A549 (cell line): ENCODE measurements around the gene SLC31A2. TPM values are rescaled to one million over a fixed set of nuclear protein-coding genes. Genes with fewer than 3 reads are reported as not detected.
"Not testable (repeated sequence)": the region's sequence is repeated elsewhere in the genome, so short reads cannot be mapped to it uniquely, and the experiment has no call there.

ENCODE experiments used
- ATAC-seq, 2 experiments: fragments of 200-7000 bp in 1 of 2; fragments of >200 bp in 1 of 2; cut with Nextera tagmentation in 1 of 2; cut with Tn5 transposase in 1 of 2; 3 replicates each; pipeline versions ENCODE4 v1.8.0 to v1.9.1; 2018 to 2020; ENCODE audit warnings: mild to moderate bottlenecking in 1 of 2, moderate library complexity in 1 of 2
- CTCF ChIA-PET: fragments of 300-600 bp; sonication (Branson Sonifier 250); formaldehyde crosslinking; extraction: SDS; loops from one replicate; lab custom pipeline; 2021; ENCODE audit warnings: antibody characterized with exemption, inconsistent platforms; lab: Yijun Ruan, JAX
- POLR2A ChIA-PET: fragments of 350-600 bp; formaldehyde crosslinking; extraction: SDS; loops from one replicate; lab custom pipeline; 2021; ENCODE audit warnings: antibody characterized with exemption, inconsistent platforms; lab: Yijun Ruan, JAX
- DNase-seq, 2 experiments: peaks; one replicate each; pipeline versions ENCODE4 v3.0.0 to v3.0.0-alpha.2; 2011 to 2016; ENCODE audit warnings: low read depth in 1 of 2, low spot score in 1 of 2
- FAIRE-seq: peaks from 2 replicates; lab custom pipeline; 2011; peaks lifted over from hg19 to GRCh38; lab: Jason Lieb, UNC
- H3K27ac ChIP-seq, 2 experiments: fragments of >200 bp; sonication (Bioruptor Twin); formaldehyde crosslinking; 3 replicates each; pipeline ENCODE4 v1.5.1; 2016 to 2017
- H3K4me1 ChIP-seq: fragments of >200 bp; sonication (Bioruptor Twin); formaldehyde crosslinking; 3 replicates; pipeline ENCODE4 v1.6.1; 2016
- H3K4me2 ChIP-seq: fragments of >200 bp; sonication (Bioruptor Twin); formaldehyde crosslinking; 3 replicates; pipeline ENCODE4 v1.6.1; 2016
- H3K4me3 ChIP-seq: fragments of >200 bp; sonication (Bioruptor Twin); formaldehyde crosslinking; 3 replicates; pipeline ENCODE4 v1.5.1; 2016
- H3K9me3 ChIP-seq: fragments of >200 bp; sonication (Bioruptor Twin); formaldehyde crosslinking; 3 replicates; pipeline ENCODE4 v1.6.1; 2016
- CHD2 ChIP-seq: fragments of 150-350 bp; IDR thresholded peaks from 2 replicates; pipeline ENCODE4 v1.6.1; 2014; ENCODE audit warnings: low read length; ENCODE audit not compliant: partially characterized antibody
- EHMT2 ChIP-seq: fragments of 200-600 bp; sonication (generic); IDR thresholded peaks from 2 replicates; pipeline ENCODE4 v1.6.1; 2016; ENCODE audit warnings: antibody characterized with exemption, low read depth, mild to moderate bottlenecking, moderate library complexity
- FOXS1 ChIP-seq: fragments of 250-450 bp; sonication (Bioruptor Pico); IDR thresholded peaks from 2 replicates; pipeline ENCODE4 v1.5.0; 2020; ENCODE audit warnings: mild to moderate bottlenecking, moderate library complexity
- HEYL ChIP-seq: fragments of 250-450 bp; sonication (Bioruptor Pico); IDR thresholded peaks from 2 replicates; pipeline ENCODE4 v1.8.0; 2021; ENCODE audit warnings: mild to moderate bottlenecking, moderate library complexity
- HOXB5 ChIP-seq: fragments of 250-450 bp; sonication (Bioruptor Pico); IDR thresholded peaks from 2 replicates; pipeline ENCODE4 v1.5.0; 2020; ENCODE audit warnings: mild to moderate bottlenecking, moderate library complexity
- MYC ChIP-seq: IDR thresholded peaks from 2 replicates; pipeline ENCODE4 v1.6.1; 2012; ENCODE audit warnings: mild to moderate bottlenecking, inconsistent platforms, low read length, improper control_type of control experiment, borderline replicate concordance
- NR3C1 ChIP-seq: fragments of >200 bp; sonication (Bioruptor Twin); formaldehyde crosslinking; IDR thresholded peaks from 3 replicates; pipeline ENCODE4 v1.6.1; 2017
- POLR2AphosphoS2 ChIP-seq: conservative IDR thresholded peaks from 2 replicates; pipeline ENCODE4 v1.6.1; 2012; ENCODE audit warnings: low read length, improper control_type of control experiment, inconsistent platforms
- RAD21 ChIP-seq, 2 experiments: fragments of >200 bp in 1 of 2; sonication (Bioruptor Twin) in 1 of 2; formaldehyde crosslinking in 1 of 2; IDR thresholded peaks in 1 of 2; conservative IDR thresholded peaks in 1 of 2; 2 replicates in 1 of 2; 3 replicates in 1 of 2; pipeline ENCODE4 v1.6.1; 2012 to 2018; ENCODE audit warnings: inconsistent platforms in 1 of 2
- RNF2 ChIP-seq: fragments of 200-600 bp; sonication (generic); IDR thresholded peaks from 2 replicates; pipeline ENCODE4 v1.6.1; 2016; ENCODE audit warnings: low read depth, mild to moderate bottlenecking, antibody characterized with exemption, moderate library complexity, borderline replicate concordance
- SMC3 ChIP-seq: fragments of >200 bp; sonication (Bioruptor Twin); formaldehyde crosslinking; IDR thresholded peaks from 3 replicates; pipeline ENCODE4 v1.6.1; 2018; ENCODE audit warnings: inconsistent platforms
- ZFP36 ChIP-seq: fragments of 450-650 bp; IDR thresholded peaks from 2 replicates; pipeline ENCODE4 v1.6.1; 2014; ENCODE audit warnings: borderline replicate concordance; ENCODE audit not compliant: partially characterized antibody
- ZNF302 ChIP-seq: fragments of 250-450 bp; sonication (Bioruptor Pico); IDR thresholded peaks from 2 replicates; pipeline ENCODE4 v1.9.0; 2021; ENCODE audit warnings: inconsistent platforms, mild to moderate bottlenecking, moderate library complexity
- ZSCAN20 ChIP-seq: fragments of 250-450 bp; sonication (Bioruptor Pico); IDR thresholded peaks from 2 replicates; pipeline ENCODE4 v1.8.0; 2022; ENCODE audit warnings: mild to moderate bottlenecking, moderate library complexity
- WGBS: methylation state at CpG from one replicate; pipeline ENCODE4 v1.1.6; 2017; ENCODE audit errors: missing lambda C conversion rate; 5-methylcytosine and 5-hydroxymethylcytosine counted together
- polyA plus RNA-seq, 4 experiments: library from polyadenylated mRNA; depleted of rRNA in 3 of 4; stranded (reverse); fragments of >200 nt; fragmentation: RNase III in 1 of 4; extraction: RNeasy Plus Mini Kit Qiagen cat#74134 plus additional on column Dnase treatment in 1 of 4; gene quantifications; 2 replicates in 3 of 4; 3 replicates in 1 of 4; pipeline ENCODE4 v1.2.3, GENCODE V29; 2011 to 2017
- TF ChIP-seq, protein P1 (sequence below): fragments of 250-450 bp; sonication (Bioruptor Pico); IDR thresholded peaks from 2 replicates; pipeline ENCODE4 v1.5.0; 2020; ENCODE audit warnings: low read depth, mild to moderate bottlenecking, moderate library complexity
- TF ChIP-seq, protein P2 (sequence below): fragments of 450-650 bp; IDR thresholded peaks from 2 replicates; pipeline ENCODE4 v1.6.1; 2014; ENCODE audit warnings: antibody characterized with exemption
- TF ChIP-seq, protein P3 (sequence below): fragments of >200 bp; sonication (Bioruptor Twin); formaldehyde crosslinking; IDR thresholded peaks from 2 replicates; pipeline ENCODE4 v1.6.1; 2016
- TF ChIP-seq, protein P4 (sequence below): fragments of 250-450 bp; sonication (Bioruptor Pico); IDR thresholded peaks from 2 replicates; pipeline ENCODE4 v1.5.0; 2021; ENCODE audit warnings: mild to moderate bottlenecking, moderate library complexity, borderline replicate concordance
- TF ChIP-seq, protein P5 (sequence below): fragments of >200 bp; sonication (Bioruptor Twin); formaldehyde crosslinking; IDR thresholded peaks from 3 replicates; pipeline ENCODE4 v1.6.1; 2016

The SLC31A2 gene
- polyA plus RNA-seq, 2 of the 4 experiments (the other 2 are of a cell fraction) = 5.8 to 5.9 TPM

GRCh38 chr9:113118829-113119228 is 32.0 kb upstream of the SLC31A2 start:
- CTCF ChIA-PET = not testable (repeated sequence)

DNA sequence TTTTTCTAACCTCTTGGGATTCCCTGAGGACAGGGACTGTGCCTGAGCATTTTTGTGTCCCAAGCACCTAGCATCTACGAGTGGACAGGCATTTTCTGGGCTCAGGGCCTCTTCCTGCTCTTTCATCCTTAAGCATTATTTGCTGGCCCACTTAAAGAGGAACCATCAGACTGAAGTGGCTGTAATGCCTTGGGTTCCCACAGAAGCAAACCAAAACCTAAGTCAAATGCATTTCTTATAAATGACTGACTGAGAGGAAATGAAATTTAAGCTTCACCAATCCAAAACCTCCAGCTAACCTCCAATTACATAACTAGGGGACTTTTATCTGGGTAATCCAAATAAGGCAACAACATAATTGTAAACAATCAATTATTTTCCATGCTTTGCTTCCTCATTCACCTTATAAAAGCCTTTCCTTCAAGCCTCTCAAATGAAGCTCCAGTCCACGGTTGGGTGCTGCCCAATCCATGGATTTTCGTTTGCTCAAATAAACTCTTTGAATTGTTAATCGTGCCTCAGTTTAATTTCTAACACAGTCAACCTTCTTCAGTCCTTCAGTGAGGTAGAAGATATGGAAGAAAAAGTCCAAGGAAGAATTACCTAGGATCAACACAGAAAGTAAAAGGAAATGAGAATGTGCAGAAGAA is 25.3 kb upstream of the SLC31A2 start:
- no peak for ATAC-seq
- POLR2A ChIA-PET = no interaction called here
- TF ChIP-seq ZFP36 = no peak
- no peak for TF ChIP-seq EHMT2
- no peak for TF ChIP-seq HOXB5
- no peak for TF ChIP-seq HEYL (CRISPR knock-in tag)
- TF ChIP-seq CHD2 = no peak
- TF ChIP-seq, protein P1, sequence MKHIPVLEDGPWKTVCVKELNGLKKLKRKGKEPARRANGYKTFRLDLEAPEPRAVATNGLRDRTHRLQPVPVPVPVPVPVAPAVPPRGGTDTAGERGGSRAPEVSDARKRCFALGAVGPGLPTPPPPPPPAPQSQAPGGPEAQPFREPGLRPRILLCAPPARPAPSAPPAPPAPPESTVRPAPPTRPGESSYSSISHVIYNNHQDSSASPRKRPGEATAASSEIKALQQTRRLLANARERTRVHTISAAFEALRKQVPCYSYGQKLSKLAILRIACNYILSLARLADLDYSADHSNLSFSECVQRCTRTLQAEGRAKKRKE (CRISPR knock-in tag) = no peak
- no peak for TF ChIP-seq SMC3
- no peak for TF ChIP-seq POLR2AphosphoS2
- TF ChIP-seq, protein P2, sequence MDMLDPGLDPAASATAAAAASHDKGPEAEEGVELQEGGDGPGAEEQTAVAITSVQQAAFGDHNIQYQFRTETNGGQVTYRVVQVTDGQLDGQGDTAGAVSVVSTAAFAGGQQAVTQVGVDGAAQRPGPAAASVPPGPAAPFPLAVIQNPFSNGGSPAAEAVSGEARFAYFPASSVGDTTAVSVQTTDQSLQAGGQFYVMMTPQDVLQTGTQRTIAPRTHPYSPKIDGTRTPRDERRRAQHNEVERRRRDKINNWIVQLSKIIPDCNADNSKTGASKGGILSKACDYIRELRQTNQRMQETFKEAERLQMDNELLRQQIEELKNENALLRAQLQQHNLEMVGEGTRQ = no peak
- TF ChIP-seq, protein P3, sequence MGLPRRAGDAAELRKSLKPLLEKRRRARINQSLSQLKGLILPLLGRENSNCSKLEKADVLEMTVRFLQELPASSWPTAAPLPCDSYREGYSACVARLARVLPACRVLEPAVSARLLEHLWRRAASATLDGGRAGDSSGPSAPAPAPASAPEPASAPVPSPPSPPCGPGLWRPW = no peak
- TF ChIP-seq, protein P4, sequence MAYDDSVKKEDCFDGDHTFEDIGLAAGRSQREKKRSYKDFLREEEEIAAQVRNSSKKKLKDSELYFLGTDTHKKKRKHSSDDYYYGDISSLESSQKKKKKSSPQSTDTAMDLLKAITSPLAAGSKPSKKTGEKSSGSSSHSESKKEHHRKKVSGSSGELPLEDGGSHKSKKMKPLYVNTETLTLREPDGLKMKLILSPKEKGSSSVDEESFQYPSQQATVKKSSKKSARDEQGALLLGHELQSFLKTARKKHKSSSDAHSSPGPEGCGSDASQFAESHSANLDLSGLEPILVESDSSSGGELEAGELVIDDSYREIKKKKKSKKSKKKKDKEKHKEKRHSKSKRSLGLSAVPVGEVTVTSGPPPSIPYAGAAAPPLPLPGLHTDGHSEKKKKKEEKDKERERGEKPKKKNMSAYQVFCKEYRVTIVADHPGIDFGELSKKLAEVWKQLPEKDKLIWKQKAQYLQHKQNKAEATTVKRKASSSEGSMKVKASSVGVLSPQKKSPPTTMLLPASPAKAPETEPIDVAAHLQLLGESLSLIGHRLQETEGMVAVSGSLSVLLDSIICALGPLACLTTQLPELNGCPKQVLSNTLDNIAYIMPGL (CRISPR knock-in tag) = no peak
- TF ChIP-seq, protein P5, sequence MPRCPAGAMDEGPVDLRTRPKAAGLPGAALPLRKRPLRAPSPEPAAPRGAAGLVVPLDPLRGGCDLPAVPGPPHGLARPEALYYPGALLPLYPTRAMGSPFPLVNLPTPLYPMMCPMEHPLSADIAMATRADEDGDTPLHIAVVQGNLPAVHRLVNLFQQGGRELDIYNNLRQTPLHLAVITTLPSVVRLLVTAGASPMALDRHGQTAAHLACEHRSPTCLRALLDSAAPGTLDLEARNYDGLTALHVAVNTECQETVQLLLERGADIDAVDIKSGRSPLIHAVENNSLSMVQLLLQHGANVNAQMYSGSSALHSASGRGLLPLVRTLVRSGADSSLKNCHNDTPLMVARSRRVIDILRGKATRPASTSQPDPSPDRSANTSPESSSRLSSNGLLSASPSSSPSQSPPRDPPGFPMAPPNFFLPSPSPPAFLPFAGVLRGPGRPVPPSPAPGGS = no peak
- no peak for TF ChIP-seq RAD21 (conservative IDR thresholded peaks at IDR 0.05 in 1 of 2, IDR thresholded peaks at IDR 0.05 in 1 of 2)
- TF ChIP-seq MYC = no peak
- TF ChIP-seq NR3C1 = no peak
- no peak for TF ChIP-seq FOXS1 (CRISPR knock-in tag)
- TF ChIP-seq RNF2 = no peak
- no peak for TF ChIP-seq ZNF302 (CRISPR knock-in tag)
- TF ChIP-seq ZSCAN20 (CRISPR knock-in tag) = no peak
- TF ChIP-seq, all 56 proteins: peak for 0
- H3K4me3 ChIP-seq = no peak overlapping the region
- CTCF ChIA-PET = no interaction called here
- FAIRE-seq = no peak
- H3K4me2 ChIP-seq = no peak overlapping the region
- WGBS = 2% methylated on average over 4 of the region's 4 CpGs
- H3K27ac ChIP-seq = no peak overlapping the region
- no peak for DNase-seq
- no peaks in the 10 kb centered on the region for H3K4me1 ChIP-seq
- H3K9me3 ChIP-seq = peaks cover 4% of the 10 kb centered on the region; the same call in 1 of the 3 replicates

More at GRCh38 chr9:113118829-113119228, 32.0 kb upstream of the SLC31A2 start:
- H3K4me3 ChIP-seq, POLR2A ChIA-PET, H3K4me2 ChIP-seq, FAIRE-seq, H3K4me1 ChIP-seq, H3K27ac ChIP-seq, DNase-seq, ATAC-seq, H3K9me3 ChIP-seq: not testable (repeated sequence)
- no CpG with 5 or more reads among the region's 6 CpGs for WGBS
